Superior temporal gyrus (tissue), 1 donor: ENCODE data around the gene IKZF3.
"Not testable (repeated sequence)": the region's sequence is repeated elsewhere in the genome, so short reads cannot be mapped to it uniquely, and the experiment has no call there.

Experiments used
- DNase-seq: peaks from one replicate; pipeline ENCODE4 v3.0.0-alpha.2; 2016; ENCODE audit errors: extremely low spot score

The IKZF3 gene

GRCh38 chr17:39755554-39756379, 108.3 kb downstream of the IKZF3 start:
- DNase-seq = no peak

DNA sequence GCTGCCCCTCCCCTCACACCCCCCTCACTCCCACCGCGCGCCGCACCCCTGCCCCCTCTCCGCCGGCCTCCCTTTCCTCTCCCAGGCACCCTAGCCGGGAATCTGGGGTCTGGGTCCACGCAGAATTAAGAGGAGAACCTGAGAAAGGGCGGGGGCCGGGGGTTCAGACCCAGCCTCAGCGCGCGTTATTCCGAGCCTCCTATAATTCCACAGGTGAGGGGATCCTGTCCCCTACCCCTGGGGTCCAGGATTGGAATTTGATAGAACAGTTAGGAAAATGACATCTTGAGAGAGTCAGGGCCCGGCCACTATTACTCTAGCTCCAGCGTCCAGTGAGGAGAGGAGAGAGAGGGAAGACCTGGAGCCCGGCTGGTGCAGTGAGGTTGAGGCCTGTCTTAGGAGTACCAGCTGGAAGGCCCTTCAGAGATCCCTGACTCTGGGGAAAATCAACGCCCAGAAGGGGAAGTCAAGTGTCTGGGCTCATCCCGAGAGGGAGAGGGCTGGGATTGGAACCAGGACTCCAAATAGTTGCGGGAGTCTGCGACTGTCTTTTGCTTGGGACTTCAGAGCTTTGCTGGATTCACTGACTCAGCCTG, 109.1 kb downstream of the IKZF3 start:
- DNase-seq = no peak

DNA sequence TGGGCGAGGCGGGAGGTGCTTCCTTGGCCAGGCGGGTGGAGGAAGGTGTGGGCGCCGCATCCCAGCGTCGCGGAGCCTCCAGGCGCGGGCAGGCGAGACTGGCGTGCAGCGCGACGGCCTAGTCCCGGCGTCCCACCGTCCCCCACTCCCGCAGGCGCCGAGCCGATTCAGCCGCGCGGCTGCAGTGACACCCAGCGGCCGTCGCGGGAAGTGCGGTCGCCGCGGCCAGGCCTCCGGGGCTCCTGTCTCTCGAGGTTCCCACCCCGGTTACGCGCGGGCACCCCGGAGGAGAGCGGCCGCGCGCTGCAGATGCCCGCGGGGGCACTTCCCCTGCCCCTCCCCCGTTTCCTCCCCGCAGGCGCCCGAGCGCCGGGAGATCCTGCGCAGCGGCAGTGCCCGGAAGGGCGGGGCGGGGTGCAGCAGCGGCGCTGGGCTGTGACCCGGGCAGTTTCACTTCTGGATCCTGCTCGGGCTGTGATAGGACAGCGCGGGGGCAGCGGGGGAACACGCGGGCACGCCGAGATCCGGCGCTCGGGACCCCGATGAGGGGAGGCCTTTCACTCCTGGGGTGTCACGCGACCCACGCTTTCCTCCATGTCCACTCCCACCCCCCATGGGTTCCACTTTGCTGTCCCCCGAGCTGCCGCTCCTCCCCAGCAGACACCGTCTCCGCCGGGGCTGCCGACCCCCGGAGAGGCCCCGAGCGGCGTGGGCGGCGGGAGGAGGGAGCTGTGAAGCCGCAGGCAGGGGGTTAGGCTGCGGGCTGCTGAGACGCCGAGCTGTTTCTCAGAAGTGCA, 109.8 kb downstream of the IKZF3 start:
- DNase-seq = peak; percentile 77

DNA sequence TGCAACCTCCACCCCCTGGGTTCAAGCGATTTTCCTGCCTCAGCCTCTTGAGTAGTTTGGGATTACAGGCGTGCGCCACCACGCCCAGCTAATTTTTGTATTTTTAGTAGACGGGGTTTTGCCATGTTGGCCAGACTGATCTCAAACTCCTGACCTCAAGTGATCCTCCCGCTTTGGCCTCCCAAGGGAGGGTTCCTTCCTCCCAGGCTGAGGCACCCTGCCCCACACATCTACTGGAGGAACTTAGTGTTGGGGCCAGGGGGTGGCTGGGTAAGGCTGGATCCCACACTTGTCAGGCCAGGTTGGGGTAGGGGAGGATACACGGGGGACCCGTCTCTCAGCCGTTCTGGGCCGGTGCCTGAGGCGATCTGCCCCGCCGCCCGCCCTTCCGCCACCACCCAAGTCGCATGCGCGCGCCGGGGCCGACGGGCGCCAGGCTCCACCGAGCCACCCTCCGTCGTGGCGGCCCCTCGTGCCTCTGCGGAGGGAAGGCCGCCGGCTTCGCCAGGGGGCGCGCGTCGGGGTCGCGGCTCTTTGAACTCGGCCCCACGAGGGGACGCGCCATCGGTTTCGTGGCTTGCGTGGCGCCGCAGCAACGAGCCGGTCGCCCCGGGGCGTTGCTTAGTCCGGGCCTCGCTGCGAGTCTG, 110.5 kb downstream of the IKZF3 start:
- DNase-seq = no peak

DNA sequence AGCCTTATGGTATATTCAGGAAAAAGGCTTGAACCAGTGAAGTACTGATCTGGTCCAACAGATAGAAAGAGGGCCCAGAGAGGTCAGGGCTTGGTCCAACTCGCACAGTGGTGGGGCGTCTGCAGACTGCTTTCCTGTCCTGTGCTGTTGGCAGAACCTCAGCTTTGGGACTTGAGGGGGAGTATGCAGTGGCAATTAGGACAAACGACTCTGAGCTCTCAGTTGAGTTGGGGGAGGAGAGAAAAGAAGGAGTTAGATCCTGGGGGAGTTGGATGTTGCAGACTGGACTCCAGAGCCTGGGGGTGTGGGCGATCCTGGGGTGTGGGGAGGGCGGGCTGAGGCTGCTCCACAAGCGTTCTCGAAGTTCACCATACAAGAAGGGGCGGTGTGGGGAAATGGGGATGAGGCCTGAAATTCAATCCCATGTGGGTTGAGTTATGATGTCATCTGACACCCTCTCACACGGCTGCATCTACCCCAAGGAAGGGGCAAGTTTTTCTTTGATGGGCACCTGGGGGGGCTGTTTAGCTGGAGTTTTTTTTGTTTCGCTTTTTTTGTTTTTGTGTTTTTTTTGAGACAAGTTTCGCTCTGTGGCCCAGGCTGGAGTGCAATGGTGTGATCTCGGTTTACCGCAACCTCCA, 111.8 kb downstream of the IKZF3 start:
- no peak for DNase-seq

DNA sequence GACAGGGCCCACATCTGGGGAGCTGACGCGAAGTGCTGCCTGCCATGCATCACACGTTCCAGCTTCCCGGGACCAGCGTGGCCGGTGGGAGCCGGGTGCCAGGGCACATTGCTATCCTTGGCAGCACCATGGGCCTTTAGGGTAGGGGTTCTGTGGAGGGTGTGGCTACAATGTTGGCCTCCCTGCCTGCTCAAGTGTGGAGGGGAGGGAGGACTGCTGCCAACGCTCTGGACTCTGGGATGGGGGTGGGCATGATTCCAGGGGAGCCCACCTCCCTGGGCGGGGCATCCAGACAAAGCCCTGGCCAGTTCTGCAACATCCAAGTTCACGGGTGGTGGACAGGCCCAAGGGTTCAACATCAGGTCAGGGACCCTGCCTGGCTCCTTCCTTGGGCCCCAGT, 112.5 kb downstream of the IKZF3 start:
- DNase-seq = no peak

DNA sequence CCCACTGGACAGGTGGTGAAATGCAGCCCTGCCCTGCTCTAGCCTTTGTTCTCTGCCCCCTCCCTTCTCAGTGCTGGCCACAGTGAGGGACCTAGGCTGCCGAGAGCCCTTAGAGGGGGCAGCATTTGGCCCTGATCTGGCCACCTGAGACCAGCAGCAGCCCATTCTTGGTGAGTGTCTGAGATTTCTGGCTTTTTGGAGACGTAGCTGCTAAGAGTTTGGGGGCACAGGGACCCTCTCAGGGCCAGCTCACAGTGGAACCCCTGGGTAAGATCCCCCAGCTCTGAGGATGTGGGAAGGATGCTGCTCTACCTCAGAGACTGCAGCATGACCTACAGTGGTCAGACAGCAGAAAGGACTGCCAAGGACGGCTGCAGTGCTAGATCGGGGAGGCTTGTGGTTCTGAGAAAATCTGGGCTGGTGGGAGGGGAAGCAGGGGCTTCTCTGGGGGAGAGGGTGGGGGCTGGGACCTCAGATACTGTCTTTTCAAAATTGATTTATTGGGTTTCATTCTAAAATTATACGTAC, 113.0 kb downstream of the IKZF3 start:
- DNase-seq = no peak

- DNase-seq = no peak
Observed at GRCh38 chr17:39750131-39751015, 113.7 kb downstream of the IKZF3 start.

- DNase-seq = not testable (repeated sequence)
Observed at GRCh38 chr17:39748444-39749034, 115.6 kb downstream of the IKZF3 start.

GRCh38 chr17:39747745-39748144, 116.4 kb downstream of the IKZF3 start:
- DNase-seq = no peak

DNA sequence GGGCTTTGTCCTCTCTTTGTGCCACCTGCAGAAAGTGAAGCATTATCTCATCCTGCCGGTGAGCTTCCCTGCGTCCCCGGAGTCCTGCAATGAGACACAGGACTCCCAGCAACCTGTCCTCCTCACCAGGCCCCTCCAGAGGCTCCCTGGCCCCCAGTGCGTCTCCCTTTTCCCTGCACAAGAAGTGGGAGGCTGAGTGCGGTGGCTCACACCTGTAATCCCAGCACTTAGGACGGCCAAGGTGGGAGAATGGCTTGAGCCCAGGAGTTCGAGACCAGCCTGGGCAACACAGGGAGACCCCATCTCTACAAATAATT, 118.0 kb downstream of the IKZF3 start:
- DNase-seq = no peak

- no peak for DNase-seq
Observed at GRCh38 chr17:39745335-39746144, 118.6 kb downstream of the IKZF3 start.

- no peak for DNase-seq
Observed at GRCh38 chr17:39744836-39745215, 119.3 kb downstream of the IKZF3 start.

DNA sequence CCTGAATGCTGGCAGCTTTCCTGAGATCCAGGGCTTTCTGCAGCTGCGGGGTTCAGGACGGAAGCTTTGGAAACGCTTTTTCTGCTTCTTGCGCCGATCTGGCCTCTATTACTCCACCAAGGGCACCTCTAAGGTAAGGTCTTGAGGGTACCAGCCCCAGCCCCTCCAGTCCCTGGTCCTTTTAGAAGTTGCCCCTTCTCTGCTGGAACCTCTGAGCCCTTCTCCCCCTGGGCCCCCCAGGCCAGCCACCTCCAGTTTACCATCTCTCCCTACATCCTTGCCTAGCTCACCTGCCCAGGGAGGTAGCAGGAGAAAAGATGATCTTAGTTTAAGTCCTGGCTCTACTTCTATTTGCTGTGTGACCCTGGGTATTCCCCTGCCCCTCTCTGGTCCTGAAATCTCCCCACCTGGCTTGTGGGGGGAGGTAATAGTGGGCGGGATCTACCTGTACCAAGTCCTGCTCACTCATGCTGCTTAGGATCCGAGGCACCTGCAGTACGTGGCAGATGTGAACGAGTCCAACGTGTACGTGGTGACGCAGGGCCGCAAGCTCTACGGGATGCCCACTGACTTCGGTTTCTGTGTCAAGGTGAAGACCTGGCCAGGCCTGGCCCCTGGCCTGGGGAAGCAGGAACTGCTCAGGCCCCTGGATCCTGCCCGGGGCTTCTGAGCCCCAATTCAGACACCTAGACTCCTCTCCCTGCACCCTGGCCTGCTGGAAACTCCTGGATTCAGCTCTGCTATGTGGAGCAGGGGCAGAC, 119.9 kb downstream of the IKZF3 start:
- DNase-seq = no peak

- no peak for DNase-seq
Observed at GRCh38 chr17:39742856-39743436, 121.2 kb downstream of the IKZF3 start.

GRCh38 chr17:39742126-39742855, 121.8 kb downstream of the IKZF3 start:
- no peak for DNase-seq

GRCh38 chr17:39740357-39741111, 123.6 kb downstream of the IKZF3 start:
- DNase-seq = no peak
